Uterus (tissue), 2 donors: ENCODE measurements around the gene NDUFS7.

ENCODE experiments used
- CTCF ChIP-seq, 4 experiments: fragments of 200-600 bp in 2 of 4; fragments of 450-650 bp in 2 of 4; sonication (generic) in 2 of 4; IDR thresholded peaks; one replicate each; pipeline ENCODE4 v1.5.1; 2016 to 2019; ENCODE audit warnings: antibody characterized with exemption in 4 of 4, mild to moderate bottlenecking in 2 of 4, moderate library complexity in 1 of 4
- POLR2A ChIP-seq, 2 donors: fragments of 450-650 bp; IDR thresholded peaks; one replicate each; pipeline ENCODE4 v1.6.1; 2016; ENCODE audit warnings: antibody characterized with exemption in 2 of 2, mild to moderate bottlenecking in 1 of 2, moderate library complexity in 1 of 2

DNA sequence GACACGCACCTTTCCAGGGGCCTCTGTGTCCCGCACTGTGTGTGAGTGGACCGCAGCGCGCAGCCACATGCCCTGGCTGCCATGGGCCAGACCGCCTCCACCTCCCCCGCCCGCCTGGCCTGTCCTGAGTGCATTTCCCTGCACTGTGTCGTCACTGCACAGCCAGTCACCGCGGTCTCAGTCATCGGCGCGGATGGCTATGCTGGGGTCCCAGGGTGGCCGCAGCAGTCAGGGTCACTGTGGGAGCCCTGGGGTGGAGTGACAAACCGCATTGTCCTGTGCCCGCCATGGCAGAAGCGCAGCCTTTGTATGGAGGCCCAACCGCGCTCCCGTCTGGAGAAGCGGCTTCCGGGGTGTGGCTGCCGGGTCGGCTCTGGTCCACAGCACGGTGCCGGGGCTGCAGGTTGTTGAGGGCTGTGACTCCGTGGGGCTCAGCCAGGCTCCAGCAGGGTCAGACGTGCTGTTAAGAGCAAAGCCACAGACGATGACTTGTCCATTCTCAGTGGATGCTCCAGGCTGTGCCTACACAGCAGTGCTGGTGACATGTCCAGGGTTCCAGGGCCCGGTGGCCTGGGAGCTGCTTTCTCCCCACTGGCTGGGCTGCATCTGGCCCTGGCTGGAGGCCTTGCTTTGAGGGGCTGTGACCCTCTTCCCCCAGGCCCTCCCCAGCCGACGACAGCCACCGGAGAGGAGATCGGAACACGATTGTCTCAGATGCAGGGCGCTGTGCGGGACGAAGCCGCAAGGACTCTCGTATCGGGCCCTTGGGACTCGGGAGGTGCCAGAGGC, 6.3 kb upstream of the NDUFS7 start:
- TF ChIP-seq CTCF (IDR thresholded peaks at IDR 0.05) = no peak
- no peak for TF ChIP-seq POLR2A (IDR thresholded peaks at IDR 0.05)
